HepG2 (cell line): Measurements from ENCODE around the gene HELLS. TPM values are rescaled to one million over a fixed set of nuclear protein-coding genes. Genes with fewer than 3 reads are reported as not detected.

ENCODE experiments used
- GLI4 ChIP-seq: sonication (generic); formaldehyde crosslinking; IDR thresholded peaks from 2 replicates; pipeline ENCODE4 v1.5.1; 2020; ENCODE audit warnings: missing genetic modification reagents, mild to moderate bottlenecking, moderate library complexity, borderline replicate concordance
- MIER2 ChIP-seq: IDR thresholded peaks from 2 replicates; pipeline ENCODE4 v1.6.1; 2016; ENCODE audit warnings: missing biosample characterization, missing genetic modification reagents
- NBN ChIP-seq: fragments of 450-650 bp; conservative IDR thresholded peaks from 2 replicates; pipeline ENCODE4 v1.6.1; 2017
- POGZ ChIP-seq: sonication (generic); formaldehyde crosslinking; IDR thresholded peaks from 2 replicates; pipeline ENCODE4 v1.4.0; 2020; ENCODE audit warnings: mild to moderate bottlenecking, missing genetic modification reagents
- SAP130 ChIP-seq: IDR thresholded peaks from 2 replicates; pipeline ENCODE4 v1.6.1; 2016; ENCODE audit warnings: low read depth
- SIN3A ChIP-seq: IDR thresholded peaks from 2 replicates; pipeline ENCODE4 v1.6.1; 2011; ENCODE audit warnings: low read depth, mild to moderate bottlenecking, control low read depth, low read length, borderline replicate concordance
- ZNF121 ChIP-seq: sonication (generic); formaldehyde crosslinking; IDR thresholded peaks from 2 replicates; pipeline ENCODE4 v1.5.0; 2020; ENCODE audit warnings: mild to moderate bottlenecking, missing genetic modification reagents
- ZNF24 ChIP-seq: fragments of 450-650 bp; IDR thresholded peaks from 2 replicates; pipeline ENCODE4 v1.6.1; 2017; ENCODE audit warnings: antibody characterized with exemption, mild to moderate bottlenecking
- polyA plus RNA-seq, 8 experiments: library from polyadenylated mRNA; depleted of rRNA in 3 of 8; stranded (reverse) in 7 of 8; unstranded in 1 of 8; fragments of >200 nt; fragmentation: Illumina TruSeq in 4 of 8; extraction: Trizol in 4 of 8; gene quantifications; 2 replicates each; pipeline versions ENCODE4 v1.2.1 to v1.2.3, GENCODE V29; 2011 to 2016; ENCODE audit warnings: low read depth in 4 of 8, missing spikeins in 1 of 8, mixed read lengths in 1 of 8; ENCODE audit not compliant: insufficient read depth in 1 of 8
- total RNA-seq, 5 experiments: library from RNA; depleted of rRNA; stranded (reverse); fragments of >200 nt; fragmentation: Illumina TruSeq; extraction: Trizol; gene quantifications; 2 replicates each; pipeline ENCODE4 v1.2.3, GENCODE V29; 2016; ENCODE audit warnings: low read depth in 1 of 5
- TF ChIP-seq, protein P1 (sequence below): sonication (generic); formaldehyde crosslinking; IDR thresholded peaks from 2 replicates; pipeline ENCODE4 v1.8.1; 2023; ENCODE audit warnings: missing genetic modification reagents, inconsistent platforms, borderline replicate concordance
- TF ChIP-seq, protein P2 (sequence below): sonication (generic); formaldehyde crosslinking; conservative IDR thresholded peaks from 2 replicates; pipeline ENCODE4 v1.8.0; 2022; ENCODE audit warnings: missing genetic modification reagents
- TF ChIP-seq, protein P3 (sequence below): sonication (generic); formaldehyde crosslinking; IDR thresholded peaks from 2 replicates; pipeline ENCODE4 v1.4.0; 2020; ENCODE audit warnings: mild to moderate bottlenecking, missing genetic modification reagents
- TF ChIP-seq, protein P4 (sequence below): sonication (generic); formaldehyde crosslinking; IDR thresholded peaks from 2 replicates; pipeline ENCODE4 v1.9.0; 2021; ENCODE audit warnings: missing genetic modification reagents, borderline replicate concordance
- TF ChIP-seq, protein P5 (sequence below): sonication (generic); formaldehyde crosslinking; conservative IDR thresholded peaks from 2 replicates; pipeline ENCODE4 v1.4.0; 2020; ENCODE audit warnings: missing genetic modification reagents
- TF ChIP-seq, protein P6 (sequence below): IDR thresholded peaks from 2 replicates; pipeline ENCODE4 v1.6.1; 2016; ENCODE audit warnings: low read depth
- TF ChIP-seq, protein P7 (sequence below): IDR thresholded peaks from 2 replicates; pipeline ENCODE4 v1.6.1; 2016; ENCODE audit warnings: mild to moderate bottlenecking

The HELLS gene
- total and polyA plus RNA-seq, 2 of the 13 experiments (the other 11 are each of a cell fraction or from before 2014, with no cell fraction given): 22.6 to 84.6 TPM

DNA sequence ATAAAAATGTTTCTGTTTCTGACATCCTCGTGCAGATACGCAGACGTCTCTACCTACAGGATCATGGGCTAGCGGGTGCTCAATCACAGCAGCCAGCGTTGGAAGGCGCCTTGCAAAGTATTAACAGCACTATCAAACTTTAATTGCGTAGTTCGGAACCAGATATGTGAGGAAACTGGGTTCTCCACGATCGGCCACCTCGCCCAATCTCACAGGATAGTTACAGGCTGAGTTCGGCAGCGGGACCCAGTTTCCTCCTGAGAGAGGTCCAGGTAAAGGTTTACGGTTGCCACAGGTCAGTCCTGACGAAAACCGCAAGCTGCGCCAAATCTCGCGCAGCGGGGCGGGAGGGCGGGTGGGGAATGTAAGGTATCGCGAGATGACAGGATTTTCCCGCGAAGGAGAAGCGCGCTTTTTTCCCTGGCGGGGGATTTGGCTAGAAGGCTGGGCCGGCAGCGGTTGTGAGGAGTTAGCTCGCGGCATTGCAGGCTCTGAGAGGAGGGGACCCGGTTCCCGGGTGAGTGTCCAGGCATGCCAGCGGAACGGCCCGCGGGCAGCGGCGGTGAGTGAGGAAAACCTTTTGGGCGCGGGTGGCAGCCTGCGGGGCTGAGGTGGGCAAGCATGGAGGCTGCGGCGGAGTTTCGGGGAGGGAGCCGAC, at the start of gene HELLS (continued):
- TF ChIP-seq ZNF121 (CRISPR knock-in tag) (no peak), POGZ (CRISPR knock-in tag) (peak; percentile 63), SIN3A (peak; percentile 93; the same call in 1 of the 2 replicates), SAP130 (CRISPR knock-in tag) (peak; percentile 93), GLI4 (CRISPR knock-in tag) (no peak), NBN (no peak), ZNF24 (no peak), MIER2 (CRISPR knock-in tag) (no peak)
- TF ChIP-seq, protein P1, sequence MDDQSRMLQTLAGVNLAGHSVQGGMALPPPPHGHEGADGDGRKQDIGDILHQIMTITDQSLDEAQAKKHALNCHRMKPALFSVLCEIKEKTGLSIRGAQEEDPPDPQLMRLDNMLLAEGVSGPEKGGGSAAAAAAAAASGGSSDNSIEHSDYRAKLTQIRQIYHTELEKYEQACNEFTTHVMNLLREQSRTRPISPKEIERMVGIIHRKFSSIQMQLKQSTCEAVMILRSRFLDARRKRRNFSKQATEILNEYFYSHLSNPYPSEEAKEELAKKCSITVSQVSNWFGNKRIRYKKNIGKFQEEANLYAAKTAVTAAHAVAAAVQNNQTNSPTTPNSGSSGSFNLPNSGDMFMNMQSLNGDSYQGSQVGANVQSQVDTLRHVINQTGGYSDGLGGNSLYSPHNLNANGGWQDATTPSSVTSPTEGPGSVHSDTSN (CRISPR knock-in tag): no peak
- TF ChIP-seq, protein P2, sequence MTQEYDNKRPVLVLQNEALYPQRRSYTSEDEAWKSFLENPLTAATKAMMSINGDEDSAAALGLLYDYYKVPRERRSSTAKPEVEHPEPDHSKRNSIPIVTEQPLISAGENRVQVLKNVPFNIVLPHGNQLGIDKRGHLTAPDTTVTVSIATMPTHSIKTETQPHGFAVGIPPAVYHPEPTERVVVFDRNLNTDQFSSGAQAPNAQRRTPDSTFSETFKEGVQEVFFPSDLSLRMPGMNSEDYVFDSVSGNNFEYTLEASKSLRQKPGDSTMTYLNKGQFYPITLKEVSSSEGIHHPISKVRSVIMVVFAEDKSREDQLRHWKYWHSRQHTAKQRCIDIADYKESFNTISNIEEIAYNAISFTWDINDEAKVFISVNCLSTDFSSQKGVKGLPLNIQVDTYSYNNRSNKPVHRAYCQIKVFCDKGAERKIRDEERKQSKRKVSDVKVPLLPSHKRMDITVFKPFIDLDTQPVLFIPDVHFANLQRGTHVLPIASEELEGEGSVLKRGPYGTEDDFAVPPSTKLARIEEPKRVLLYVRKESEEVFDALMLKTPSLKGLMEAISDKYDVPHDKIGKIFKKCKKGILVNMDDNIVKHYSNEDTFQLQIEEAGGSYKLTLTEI: no peak
- TF ChIP-seq, protein P3, sequence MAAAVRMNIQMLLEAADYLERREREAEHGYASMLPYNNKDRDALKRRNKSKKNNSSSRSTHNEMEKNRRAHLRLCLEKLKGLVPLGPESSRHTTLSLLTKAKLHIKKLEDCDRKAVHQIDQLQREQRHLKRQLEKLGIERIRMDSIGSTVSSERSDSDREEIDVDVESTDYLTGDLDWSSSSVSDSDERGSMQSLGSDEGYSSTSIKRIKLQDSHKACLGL (CRISPR knock-in tag): peak; percentile 38; the same call in 1 of the 2 replicates
- TF ChIP-seq, protein P4, sequence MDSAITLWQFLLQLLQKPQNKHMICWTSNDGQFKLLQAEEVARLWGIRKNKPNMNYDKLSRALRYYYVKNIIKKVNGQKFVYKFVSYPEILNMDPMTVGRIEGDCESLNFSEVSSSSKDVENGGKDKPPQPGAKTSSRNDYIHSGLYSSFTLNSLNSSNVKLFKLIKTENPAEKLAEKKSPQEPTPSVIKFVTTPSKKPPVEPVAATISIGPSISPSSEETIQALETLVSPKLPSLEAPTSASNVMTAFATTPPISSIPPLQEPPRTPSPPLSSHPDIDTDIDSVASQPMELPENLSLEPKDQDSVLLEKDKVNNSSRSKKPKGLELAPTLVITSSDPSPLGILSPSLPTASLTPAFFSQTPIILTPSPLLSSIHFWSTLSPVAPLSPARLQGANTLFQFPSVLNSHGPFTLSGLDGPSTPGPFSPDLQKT (CRISPR knock-in tag): no peak
- TF ChIP-seq, protein P5, sequence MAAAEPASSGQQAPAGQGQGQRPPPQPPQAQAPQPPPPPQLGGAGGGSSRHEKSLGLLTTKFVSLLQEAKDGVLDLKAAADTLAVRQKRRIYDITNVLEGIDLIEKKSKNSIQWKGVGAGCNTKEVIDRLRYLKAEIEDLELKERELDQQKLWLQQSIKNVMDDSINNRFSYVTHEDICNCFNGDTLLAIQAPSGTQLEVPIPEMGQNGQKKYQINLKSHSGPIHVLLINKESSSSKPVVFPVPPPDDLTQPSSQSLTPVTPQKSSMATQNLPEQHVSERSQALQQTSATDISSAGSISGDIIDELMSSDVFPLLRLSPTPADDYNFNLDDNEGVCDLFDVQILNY (CRISPR knock-in tag): peak; percentile 95
- TF ChIP-seq, protein P6, sequence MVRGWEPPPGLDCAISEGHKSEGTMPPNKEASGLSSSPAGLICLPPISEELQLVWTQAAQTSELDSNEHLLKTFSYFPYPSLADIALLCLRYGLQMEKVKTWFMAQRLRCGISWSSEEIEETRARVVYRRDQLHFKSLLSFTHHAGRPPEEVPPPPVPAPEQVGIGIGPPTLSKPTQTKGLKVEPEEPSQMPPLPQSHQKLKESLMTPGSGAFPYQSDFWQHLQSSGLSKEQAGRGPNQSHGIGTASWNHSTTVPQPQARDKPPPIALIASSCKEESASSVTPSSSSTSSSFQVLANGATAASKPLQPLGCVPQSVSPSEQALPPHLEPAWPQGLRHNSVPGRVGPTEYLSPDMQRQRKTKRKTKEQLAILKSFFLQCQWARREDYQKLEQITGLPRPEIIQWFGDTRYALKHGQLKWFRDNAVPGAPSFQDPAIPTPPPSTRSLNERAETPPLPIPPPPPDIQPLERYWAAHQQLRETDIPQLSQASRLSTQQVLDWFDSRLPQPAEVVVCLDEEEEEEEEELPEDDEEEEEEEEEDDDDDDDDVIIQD (CRISPR knock-in tag): no peak
- TF ChIP-seq, protein P7, sequence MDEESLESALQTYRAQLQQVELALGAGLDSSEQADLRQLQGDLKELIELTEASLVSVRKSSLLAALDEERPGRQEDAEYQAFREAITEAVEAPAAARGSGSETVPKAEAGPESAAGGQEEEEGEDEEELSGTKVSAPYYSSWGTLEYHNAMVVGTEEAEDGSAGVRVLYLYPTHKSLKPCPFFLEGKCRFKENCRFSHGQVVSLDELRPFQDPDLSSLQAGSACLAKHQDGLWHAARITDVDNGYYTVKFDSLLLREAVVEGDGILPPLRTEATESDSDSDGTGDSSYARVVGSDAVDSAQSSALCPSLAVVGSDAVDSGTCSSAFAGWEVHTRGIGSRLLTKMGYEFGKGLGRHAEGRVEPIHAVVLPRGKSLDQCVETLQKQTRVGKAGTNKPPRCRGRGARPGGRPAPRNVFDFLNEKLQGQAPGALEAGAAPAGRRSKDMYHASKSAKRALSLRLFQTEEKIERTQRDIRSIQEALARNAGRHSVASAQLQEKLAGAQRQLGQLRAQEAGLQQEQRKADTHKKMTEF (CRISPR knock-in tag): peak; percentile 32; the same call in 1 of the 2 replicates
